Activated CD4-positive, alpha-beta T cell treated with anti-CD3 and anti-CD28 coated beads for 24 hours (primary cell): ENCODE data around the gene HLA-C.
"Not testable (repeated sequence)": the region's sequence is repeated elsewhere in the genome, so short reads cannot be mapped to it uniquely, and the experiment has no call there.

ENCODE experiments used
- DNase-seq, 2 donors: peaks; one replicate each; pipeline ENCODE4 v3.0.0-alpha.2; 2020; ENCODE audit warnings: low read depth in 2 of 2

HLA-C gene

GRCh38 chr6:31270788-31271640 is 878 bp downstream of the HLA-C start:
- peak in 1 of 2 donors; percentile 64 for DNase-seq

GRCh38 chr6:31268836-31269235 is 3.1 kb downstream of the HLA-C start:
- DNase-seq: no peak

GRCh38 chr6:31268369-31268765 is 3.5 kb downstream of the HLA-C start:
- DNase-seq: no peak

- DNase-seq: no peak
Observed at GRCh38 chr6:31267651-31268368, 4.1 kb downstream of the HLA-C start.

- no peak for DNase-seq
Observed at GRCh38 chr6:31266567-31267360, 5.1 kb downstream of the HLA-C start.

- DNase-seq: no peak
Observed at GRCh38 chr6:31265926-31266325, 6.0 kb downstream of the HLA-C start.

- DNase-seq: not testable (repeated sequence)
Observed at GRCh38 chr6:31263346-31263933, 8.5 kb downstream of the HLA-C start.

- not testable (repeated sequence) for DNase-seq
Observed at GRCh38 chr6:31259995-31260394, 11.9 kb downstream of the HLA-C start.

GRCh38 chr6:31252625-31253024 is 19.3 kb downstream of the HLA-C start:
- DNase-seq: no peak

GRCh38 chr6:31251261-31251660 is 20.6 kb downstream of the HLA-C start:
- no peak for DNase-seq

- DNase-seq: no peak
Observed at GRCh38 chr6:31249184-31249583, 22.7 kb downstream of the HLA-C start.

GRCh38 chr6:31247813-31248212 is 24.1 kb downstream of the HLA-C start:
- DNase-seq: no peak

GRCh38 chr6:31246051-31246521 is 25.8 kb downstream of the HLA-C start:
- DNase-seq: no peak

GRCh38 chr6:31243508-31243907 is 28.4 kb downstream of the HLA-C start:
- no peak for DNase-seq

GRCh38 chr6:31239854-31240253 is 32.0 kb downstream of the HLA-C start:
- DNase-seq: no peak

- DNase-seq: not testable (repeated sequence)
Observed at GRCh38 chr6:31234101-31234500, 37.8 kb downstream of the HLA-C start.

- DNase-seq: no peak
Observed at GRCh38 chr6:31228476-31228875, 43.4 kb downstream of the HLA-C start.

- DNase-seq: no peak
Observed at GRCh38 chr6:31227143-31227542, 44.7 kb downstream of the HLA-C start.

GRCh38 chr6:31225735-31226134 is 46.2 kb downstream of the HLA-C start:
- DNase-seq: no peak

- no peak for DNase-seq
Observed at GRCh38 chr6:31222496-31222895, 49.4 kb downstream of the HLA-C start.
